Ovary (tissue), 9 donors: ENCODE data around the gene SLIT3. TPM values are rescaled to one million over a fixed set of nuclear protein-coding genes. Genes with fewer than 3 reads are reported as not detected.

Experiments
- DNase-seq, 5 donors: peaks; one replicate each; pipeline ENCODE4 v3.0.0-alpha.2; 2019 to 2020
- H3K27ac ChIP-seq, 2 donors: fragments of 200-600 bp; one replicate each; pipeline versions ENCODE4 v1.5.1 to v1.8.0; 2019 to 2022
- H3K27me3 ChIP-seq: fragments of 200-600 bp; one replicate; pipeline ENCODE4 v1.8.0; 2022
- H3K36me3 ChIP-seq: fragments of 200-600 bp; sonication (generic); one replicate; pipeline ENCODE4 v1.5.1; 2019
- H3K4me1 ChIP-seq: one replicate; pipeline ENCODE4 v1.8.1; 2013; ENCODE audit warnings: mild to moderate bottlenecking, moderate library complexity; ENCODE audit not compliant: insufficient read depth
- H3K4me3 ChIP-seq: fragments of 200-600 bp; sonication (generic); one replicate; pipeline ENCODE4 v1.5.1; 2017
- H3K9me3 ChIP-seq, 2 donors: fragments of 200-600 bp in 1 of 2; sonication (generic) in 1 of 2; one replicate each; pipeline versions ENCODE4 v1.5.1 to v1.8.1; 2013 to 2019; ENCODE audit warnings: mild to moderate bottlenecking in 1 of 2, moderate library complexity in 1 of 2
- EP300 ChIP-seq: sonication (generic); formaldehyde crosslinking; IDR thresholded peaks from one replicate; pipeline ENCODE4 v1.6.1; 2017; ENCODE audit warnings: antibody characterized with exemption
- POLR2A ChIP-seq: fragments of 450-650 bp; IDR thresholded peaks from one replicate; pipeline ENCODE4 v1.6.1; 2017; ENCODE audit warnings: antibody characterized with exemption, mild to moderate bottlenecking, moderate library complexity
- WGBS, 3 donors: extraction: QIAGEN DNeasy Blood & Tissue Kit in 1 of 3; methylation state at CpG; one replicate each; pipeline versions ENCODE4 v1.1.5 to v1.1.7; 2013 to 2017; 5-methylcytosine and 5-hydroxymethylcytosine counted together
- intact Hi-C, 4 donors: fragments of 100-400 bp; cut with DNase I; formaldehyde crosslinking; loops; one replicate each; pipeline versions ENCODE4 v1.11.0 to v1.15.1; 2022 to 2023
- polyA plus RNA-seq, 2 donors: library from polyadenylated mRNA; stranded (reverse); fragments of 200-250 nt in 1 of 2; fragments of 350-450 nt in 1 of 2; fragmentation: Illumina TruSeq in 1 of 2; extraction: RNeasy Lipid Tissue Mini Kit (QIAGEN cat#74804) in 1 of 2; gene quantifications; one replicate each; pipeline ENCODE4 v1.2.3, GENCODE V29; 2013 to 2014
- total RNA-seq, 7 donors: library from RNA; depleted of rRNA in 2 of 7; stranded (reverse); fragments of >200 nt in 2 of 7; fragmentation: NEBNext Ultra II Directional in 3 of 7; extraction: Animal tissue kit (Norgen Biotek cat#: 25700) in 3 of 7; gene quantifications; one replicate each; pipeline versions ENCODE4 v1.1.0 to v1.2.4, GENCODE V29; 2016 to 2023
- TF ChIP-seq, protein P1 (sequence below), 3 donors: fragments of 450-650 bp in 2 of 3; fragments of 200-600 bp in 1 of 3; IDR thresholded peaks; one replicate each; pipeline versions ENCODE4 v1.5.1 to v1.8.0; 2016 to 2022; ENCODE audit warnings: antibody characterized with exemption in 3 of 3, mild to moderate bottlenecking in 1 of 3
- donor health status: DM: no; HTN: no; CAD: no; lungs with moderate emphysema.
- donor health status: DM: no; HTN: no; CAD: no.
- donor health status: Bipolar disorder and iron deficiency.
- donor health status: DM: yes; HTN: yes; CAD: no.
- donor health status: DM: no; HTN: no; CAD: no.
- donor health status: DM: yes; HTN: yes; CAD: no.

The SLIT3 gene
- total and polyA plus RNA-seq, 9 donors: 10.3 to 106 (median 24.4) TPM

DNA sequence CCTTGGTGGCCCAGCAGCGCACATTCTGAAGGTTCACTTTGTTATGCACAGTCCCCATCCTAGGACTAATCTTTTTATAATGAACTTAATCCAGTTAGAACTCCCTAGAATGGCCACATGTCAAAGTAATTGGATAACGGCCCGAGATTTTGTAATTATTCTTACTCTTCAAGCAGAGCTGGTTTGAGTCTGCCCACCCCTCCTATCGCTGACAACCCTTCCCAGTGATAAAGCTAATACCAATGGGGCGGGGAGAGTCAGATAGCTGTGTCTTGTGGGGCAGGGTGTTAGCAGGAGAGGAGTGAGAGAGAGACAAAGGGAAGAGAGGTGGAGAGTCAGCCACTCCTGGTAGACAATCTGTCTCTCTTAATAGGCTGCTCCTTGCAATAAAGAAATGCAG lies 356.9 kb downstream of the SLIT3 start:
- TF ChIP-seq EP300 (no peak), POLR2A (no peak)
- TF ChIP-seq, protein P1, sequence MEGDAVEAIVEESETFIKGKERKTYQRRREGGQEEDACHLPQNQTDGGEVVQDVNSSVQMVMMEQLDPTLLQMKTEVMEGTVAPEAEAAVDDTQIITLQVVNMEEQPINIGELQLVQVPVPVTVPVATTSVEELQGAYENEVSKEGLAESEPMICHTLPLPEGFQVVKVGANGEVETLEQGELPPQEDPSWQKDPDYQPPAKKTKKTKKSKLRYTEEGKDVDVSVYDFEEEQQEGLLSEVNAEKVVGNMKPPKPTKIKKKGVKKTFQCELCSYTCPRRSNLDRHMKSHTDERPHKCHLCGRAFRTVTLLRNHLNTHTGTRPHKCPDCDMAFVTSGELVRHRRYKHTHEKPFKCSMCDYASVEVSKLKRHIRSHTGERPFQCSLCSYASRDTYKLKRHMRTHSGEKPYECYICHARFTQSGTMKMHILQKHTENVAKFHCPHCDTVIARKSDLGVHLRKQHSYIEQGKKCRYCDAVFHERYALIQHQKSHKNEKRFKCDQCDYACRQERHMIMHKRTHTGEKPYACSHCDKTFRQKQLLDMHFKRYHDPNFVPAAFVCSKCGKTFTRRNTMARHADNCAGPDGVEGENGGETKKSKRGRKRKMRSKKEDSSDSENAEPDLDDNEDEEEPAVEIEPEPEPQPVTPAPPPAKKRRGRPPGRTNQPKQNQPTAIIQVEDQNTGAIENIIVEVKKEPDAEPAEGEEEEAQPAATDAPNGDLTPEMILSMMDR (IDR thresholded peaks at IDR 0.05): no peak

DNA sequence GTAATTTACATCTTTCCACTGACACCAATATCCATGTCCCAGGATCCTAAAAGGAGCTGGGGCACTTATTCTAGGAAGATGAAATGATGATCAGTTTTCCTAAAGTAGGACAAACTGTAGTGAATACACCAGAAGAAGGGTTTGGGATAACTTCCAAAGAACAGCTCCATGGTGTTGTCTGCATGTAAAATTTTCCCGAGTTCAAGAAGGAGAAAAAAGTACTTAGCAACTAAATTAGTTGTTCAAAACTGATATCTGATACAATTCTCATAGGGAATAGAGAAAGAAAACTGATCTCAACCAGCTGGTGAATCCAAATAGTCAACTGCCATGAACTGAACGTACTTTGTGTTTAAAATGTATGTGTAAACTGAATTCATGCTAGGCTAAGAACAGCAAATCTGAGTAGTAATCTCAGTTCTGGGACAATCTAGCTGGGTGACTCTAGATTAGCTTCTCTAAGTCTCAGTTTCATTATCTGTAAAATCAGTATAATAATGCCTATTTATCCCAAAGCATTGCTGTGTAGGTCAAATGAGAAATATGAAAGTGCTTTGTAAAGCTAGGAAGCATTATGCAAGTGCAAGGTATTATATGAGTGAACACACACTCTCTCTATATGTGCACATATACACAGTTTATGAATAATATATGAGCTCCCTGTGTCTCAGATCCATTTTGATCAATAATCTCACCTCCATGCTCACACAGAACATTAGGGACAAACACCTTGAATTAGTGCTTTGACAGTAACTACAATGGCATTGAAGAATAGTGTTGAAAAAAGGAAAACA lies 357.7 kb downstream of the SLIT3 start:
- intact Hi-C loops: no loop called here
- WGBS, 3 donors: 61 to 72% (median 62%) methylated on average over 2 of the region's 2 CpGs
- no peak for DNase-seq
- no peak overlapping the region for H3K27ac ChIP-seq
- H3K27me3 ChIP-seq: no peaks in the 10 kb centered on the region
- H3K36me3 ChIP-seq: no peaks in the 10 kb centered on the region
- H3K4me1 ChIP-seq: no peaks in the 10 kb centered on the region
- no peak overlapping the region for H3K4me3 ChIP-seq
- TF ChIP-seq EP300 (no peak), POLR2A (no peak)
- TF ChIP-seq, protein P1 (IDR thresholded peaks at IDR 0.05): no peak
- H3K9me3 ChIP-seq: no peaks in the 10 kb centered on the region

More for the DNA sequence above, 356.9 kb downstream of the SLIT3 start:
- H3K27me3 ChIP-seq: no peaks in the 10 kb centered on the region
- H3K4me3 ChIP-seq: no peak overlapping the region
- H3K4me1 ChIP-seq: no peaks in the 10 kb centered on the region
- H3K27ac ChIP-seq: no peak overlapping the region
- H3K36me3 ChIP-seq: no peaks in the 10 kb centered on the region
- H3K9me3 ChIP-seq: no peaks in the 10 kb centered on the region
- intact Hi-C loops: no loop called here
- DNase-seq: no peak
- 81 to 84% (median 83%) methylated on average over 5 of the region's 5 CpGs for WGBS, 3 donors

DNA sequence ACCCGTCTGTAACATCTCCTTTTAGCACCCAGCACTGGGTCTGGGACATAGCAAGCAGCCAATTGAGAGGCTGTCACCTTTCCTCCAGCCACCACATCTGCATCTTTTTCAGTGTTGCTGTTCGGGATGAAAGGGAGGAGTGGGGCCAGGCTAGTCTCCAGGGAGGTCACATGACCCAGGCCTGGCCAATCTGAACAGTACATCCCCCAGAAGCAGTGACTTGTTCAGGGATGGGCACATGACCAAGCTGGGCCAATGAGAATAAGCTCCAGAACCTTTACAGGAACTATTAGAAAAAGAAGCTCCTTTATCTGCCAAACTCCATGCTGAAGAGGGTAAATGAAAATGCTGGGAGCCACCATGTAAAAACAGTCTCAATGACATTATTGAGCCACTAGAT lies 359.0 kb downstream of the SLIT3 start:
- no peak for DNase-seq
- Histone ChIP-seq H3K4me3 (no peak overlapping the region), H3K27ac (no peak overlapping the region), H3K4me1 (no peaks in the 10 kb centered on the region), H3K27me3 (no peaks in the 10 kb centered on the region), H3K9me3 (no peaks in the 10 kb centered on the region), H3K36me3 (no peaks in the 10 kb centered on the region)
- TF ChIP-seq, protein P1 (IDR thresholded peaks at IDR 0.05): no peak
- TF ChIP-seq POLR2A: no peak
- TF ChIP-seq EP300: no peak
- intact Hi-C loops: no loop called here
- WGBS, 3 donors: 67 to 76% (median 74%) methylated on average over 2 of the region's 2 CpGs

DNA sequence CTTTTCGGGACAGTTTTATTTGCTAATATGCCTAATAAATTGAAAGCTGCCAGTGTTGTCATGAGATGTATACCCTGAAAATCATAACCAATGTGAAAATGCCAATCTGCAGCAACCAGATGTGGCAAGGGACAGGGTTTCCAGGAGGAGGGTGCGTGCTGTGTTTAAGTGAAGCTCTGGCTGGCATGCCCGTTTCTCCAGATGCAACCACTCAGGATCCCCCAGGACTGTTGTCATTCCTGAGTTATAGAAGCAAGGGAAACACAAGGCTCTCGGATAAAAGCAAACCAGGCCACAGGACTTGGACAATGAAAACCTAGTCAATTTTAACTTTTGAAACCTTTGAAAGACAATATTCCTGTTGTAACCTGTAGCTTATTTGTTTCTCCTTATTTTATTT lies 360.2 kb downstream of the SLIT3 start:
- 9 to 47% (median 33%) methylated on average over 4 of the region's 4 CpGs for WGBS, 3 donors
- no peak overlapping the region for H3K27ac ChIP-seq
- TF ChIP-seq EP300: no peak

DNA sequence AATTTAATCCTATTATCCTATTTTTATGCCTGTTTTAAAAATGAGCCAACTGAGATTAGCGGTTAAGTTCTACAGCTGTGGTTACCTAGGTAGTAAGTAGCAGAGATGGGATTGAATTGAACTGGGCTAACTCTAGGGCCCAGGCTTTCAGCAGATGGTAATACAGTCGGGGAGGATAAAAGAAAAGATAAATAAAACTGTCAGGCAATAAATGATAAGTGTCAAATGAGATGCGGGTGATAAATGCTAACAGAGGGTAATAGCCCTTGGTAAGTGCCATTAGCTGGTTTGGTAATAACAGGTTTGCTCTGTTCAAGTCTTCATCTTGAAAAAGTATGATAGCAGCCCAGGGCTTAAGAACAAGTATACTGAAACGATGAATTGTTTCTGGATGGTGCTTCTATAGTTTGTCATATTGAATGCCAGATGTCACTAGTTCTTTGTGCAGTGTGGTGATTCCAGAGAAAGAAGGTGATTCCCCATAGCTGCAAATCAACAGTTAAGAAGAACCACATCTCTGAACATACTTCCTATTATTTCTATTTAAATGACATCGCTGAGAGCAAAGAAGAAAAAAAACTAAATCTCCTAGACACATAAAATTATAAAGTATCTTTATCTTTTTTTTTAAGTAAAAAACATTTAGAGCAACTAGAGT lies 360.9 kb downstream of the SLIT3 start:
- intact Hi-C loops: no loop called here
- 74 to 79% (median 74%) methylated on average over 5 of the region's 5 CpGs for WGBS, 3 donors
- DNase-seq: no peak
- Histone ChIP-seq H3K4me1 (no peaks in the 10 kb centered on the region), H3K9me3 (no peaks in the 10 kb centered on the region), H3K27ac (no peak overlapping the region), H3K27me3 (no peaks in the 10 kb centered on the region), H3K4me3 (no peak overlapping the region), H3K36me3 (no peaks in the 10 kb centered on the region)
- no peak for TF ChIP-seq EP300

More for the DNA sequence above, 360.2 kb downstream of the SLIT3 start:
- intact Hi-C loops: no loop called here
- no peak overlapping the region for H3K4me3 ChIP-seq
- no peak for DNase-seq
- H3K36me3 ChIP-seq: no peaks in the 10 kb centered on the region
- no peaks in the 10 kb centered on the region for H3K27me3 ChIP-seq
- no peaks in the 10 kb centered on the region for H3K9me3 ChIP-seq
- H3K4me1 ChIP-seq: no peaks in the 10 kb centered on the region
